NCI-H226 (cell line): ENCODE measurements around the gene GSTT2B.
"Not testable (repeated sequence)": the region's sequence is repeated elsewhere in the genome, so short reads cannot be mapped to it uniquely, and the experiment has no call there.

Experiments
- DNase-seq: peaks from one replicate; pipeline ENCODE4 v3.0.0-alpha.2; 2015

GSTT2B gene

GRCh38 chr22:23938328-23939016 lies 22.5 kb downstream of the GSTT2B start:
- DNase-seq, result no peak

GRCh38 chr22:23926561-23926960 lies 34.4 kb downstream of the GSTT2B start:
- DNase-seq, result no peak

GRCh38 chr22:23925020-23925606 lies 35.9 kb downstream of the GSTT2B start:
- no peak for DNase-seq

DNA sequence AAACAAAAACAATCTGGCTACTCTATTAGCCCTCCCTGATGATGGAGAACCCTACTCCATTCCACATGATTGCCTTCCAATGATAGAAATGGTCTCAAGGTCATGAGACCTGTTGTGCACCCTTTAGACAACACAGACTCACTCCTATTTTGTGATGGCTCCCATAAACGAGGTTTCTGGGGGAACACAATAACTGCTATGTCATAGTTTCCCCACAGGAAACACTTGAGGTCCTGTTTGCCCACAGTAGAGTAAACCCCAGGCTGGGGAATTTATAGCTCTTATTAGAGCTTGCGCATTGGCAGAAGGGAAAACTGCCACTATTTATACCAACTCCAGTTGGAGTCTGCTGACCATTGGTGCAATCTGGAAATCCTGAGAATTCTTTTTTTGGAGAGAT lies 38.1 kb downstream of the GSTT2B start:
- no peak for DNase-seq

GRCh38 chr22:23921586-23922201 lies 39.3 kb downstream of the GSTT2B start:
- peak; percentile 23 for DNase-seq

DNA sequence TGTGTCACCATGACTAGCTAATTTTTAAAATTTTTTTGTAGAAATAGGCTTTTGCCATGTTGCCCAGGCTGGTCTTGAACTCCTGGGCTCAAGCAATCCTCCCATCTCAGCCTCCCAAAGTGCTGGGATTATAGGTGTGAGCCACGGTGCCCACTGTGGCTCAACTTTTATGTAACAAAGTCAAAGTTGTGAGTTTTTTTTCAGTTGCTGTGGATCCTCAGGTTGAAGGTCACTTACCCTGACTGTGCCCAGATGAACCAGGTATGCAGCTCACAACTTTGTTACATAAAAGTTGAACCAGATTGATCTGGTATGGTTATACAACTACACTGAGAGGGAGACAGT lies 40.8 kb downstream of the GSTT2B start:
- DNase-seq, result not testable (repeated sequence)

DNA sequence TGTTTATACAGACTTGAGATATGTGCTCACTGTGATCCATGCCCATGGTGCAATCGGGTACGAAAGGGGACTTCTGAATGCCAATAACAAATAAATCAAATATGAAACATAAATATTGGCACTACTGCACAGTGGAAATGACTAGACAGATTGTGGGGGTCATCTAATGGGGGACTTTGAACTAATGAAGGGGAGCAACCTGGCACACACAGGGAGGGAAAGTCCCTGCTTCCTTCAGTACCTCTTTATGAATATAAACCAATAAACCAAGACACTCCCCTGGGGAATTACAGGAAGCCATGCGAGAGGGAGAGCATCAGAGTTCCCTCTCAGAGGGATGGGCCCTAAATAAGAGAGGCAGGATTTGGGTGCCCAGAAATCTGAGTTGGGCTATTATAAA lies 45.7 kb downstream of the GSTT2B start:
- no peak for DNase-seq

- DNase-seq, result peak; percentile 91
Measured at GRCh38 chr22:23913661-23914353, 47.2 kb downstream of the GSTT2B start.

- DNase-seq, result no peak
Measured at GRCh38 chr22:23913306-23913660, 47.7 kb downstream of the GSTT2B start.

DNA sequence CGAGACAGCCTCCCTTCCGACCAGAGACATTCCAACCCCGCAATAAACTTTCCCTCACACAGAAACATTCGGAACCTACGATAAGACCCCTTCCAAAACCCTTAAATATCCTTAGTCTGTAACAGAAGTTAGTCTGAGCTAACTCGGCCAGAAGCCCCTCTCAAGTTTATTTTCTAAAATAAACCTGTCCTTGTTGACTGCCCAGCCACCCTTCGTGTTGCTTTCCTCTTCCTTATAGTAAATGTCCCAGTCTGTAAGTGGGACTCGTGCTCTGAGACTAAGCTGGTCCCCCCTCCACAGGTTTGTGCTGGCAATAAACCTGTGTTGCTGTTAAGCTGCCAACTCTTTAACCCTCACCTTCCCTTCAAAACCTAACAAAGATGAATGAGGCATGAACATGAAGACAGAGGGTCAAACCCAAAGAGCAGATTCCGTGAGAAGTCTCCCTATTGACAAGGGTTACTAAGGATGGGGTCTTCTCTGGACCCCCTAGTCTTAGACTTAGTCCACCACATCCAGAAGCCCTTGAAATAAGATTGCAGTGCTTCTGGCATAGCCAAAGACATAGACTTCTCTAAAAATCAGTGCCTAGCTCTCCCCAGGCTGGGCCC lies 48.6 kb downstream of the GSTT2B start:
- DNase-seq, result no peak

GRCh38 chr22:23911318-23911980 lies 49.5 kb downstream of the GSTT2B start:
- no peak for DNase-seq

DNA sequence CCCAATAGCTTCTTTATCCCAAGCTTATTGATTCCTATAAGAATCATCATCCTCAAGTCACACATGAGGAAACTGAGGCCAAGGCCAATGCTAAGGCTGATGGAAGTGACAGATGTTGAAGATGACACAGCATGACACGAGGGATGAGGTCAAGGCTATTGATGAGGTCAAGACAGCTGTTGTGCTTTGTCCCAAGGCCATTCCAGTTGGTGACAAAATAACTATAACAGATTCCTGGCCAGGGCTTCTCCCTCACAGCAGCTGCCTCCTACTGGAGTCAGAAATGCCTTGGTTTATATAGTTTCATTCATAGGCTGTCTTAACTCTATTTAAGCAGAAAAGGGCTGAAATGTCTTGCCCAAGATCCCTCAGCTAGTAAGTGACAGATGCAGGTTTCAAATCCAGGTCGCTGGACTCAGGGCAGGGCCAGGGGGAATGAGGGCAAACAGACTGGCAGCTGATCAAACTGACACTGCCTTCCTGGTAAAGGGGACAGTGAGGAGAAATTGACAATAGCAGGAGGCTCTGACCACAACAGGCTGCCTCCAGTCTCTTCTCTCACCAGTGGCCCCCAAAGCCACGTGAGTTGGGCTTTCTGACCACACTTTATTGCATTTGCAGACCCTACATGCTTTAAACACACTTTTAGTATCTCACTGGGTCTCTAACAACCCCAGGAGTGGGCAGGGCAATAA lies 50.4 kb downstream of the GSTT2B start:
- DNase-seq, result no peak

GRCh38 chr22:23909296-23909898 lies 51.6 kb downstream of the GSTT2B start:
- DNase-seq, result no peak

GRCh38 chr22:23908587-23909205 lies 52.3 kb downstream of the GSTT2B start:
- no peak for DNase-seq

DNA sequence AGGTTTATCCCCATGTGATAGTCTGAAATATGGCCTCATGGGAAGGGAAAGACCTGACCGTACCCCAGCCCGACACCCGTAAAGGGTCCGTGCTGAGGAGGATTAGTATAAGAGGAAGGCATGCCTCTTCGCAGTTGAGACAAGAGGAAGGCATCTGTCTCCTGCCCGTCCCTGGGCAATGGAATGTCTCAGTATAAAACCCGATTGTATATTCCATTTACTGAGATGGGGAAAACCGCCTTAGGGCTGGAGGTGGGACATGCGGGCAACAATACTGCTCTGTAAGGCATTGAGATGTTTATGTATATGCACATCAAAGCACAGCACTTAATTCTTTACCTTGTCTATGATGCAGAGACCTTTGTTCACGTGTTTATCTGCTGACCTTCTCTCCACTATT lies 53.6 kb downstream of the GSTT2B start:
- not testable (repeated sequence) for DNase-seq
